NCI-H69 (cell line): Measurements from ENCODE around the gene P2RX6.
"Not testable (repeated sequence)": the region's sequence is repeated elsewhere in the genome, so short reads cannot be mapped to it uniquely, and the experiment has no call there.

Experiments used
- DNase-seq: peaks from one replicate; lab custom pipeline; 2025; lab: John Stamatoyannopoulos, UW

The P2RX6 gene

DNA sequence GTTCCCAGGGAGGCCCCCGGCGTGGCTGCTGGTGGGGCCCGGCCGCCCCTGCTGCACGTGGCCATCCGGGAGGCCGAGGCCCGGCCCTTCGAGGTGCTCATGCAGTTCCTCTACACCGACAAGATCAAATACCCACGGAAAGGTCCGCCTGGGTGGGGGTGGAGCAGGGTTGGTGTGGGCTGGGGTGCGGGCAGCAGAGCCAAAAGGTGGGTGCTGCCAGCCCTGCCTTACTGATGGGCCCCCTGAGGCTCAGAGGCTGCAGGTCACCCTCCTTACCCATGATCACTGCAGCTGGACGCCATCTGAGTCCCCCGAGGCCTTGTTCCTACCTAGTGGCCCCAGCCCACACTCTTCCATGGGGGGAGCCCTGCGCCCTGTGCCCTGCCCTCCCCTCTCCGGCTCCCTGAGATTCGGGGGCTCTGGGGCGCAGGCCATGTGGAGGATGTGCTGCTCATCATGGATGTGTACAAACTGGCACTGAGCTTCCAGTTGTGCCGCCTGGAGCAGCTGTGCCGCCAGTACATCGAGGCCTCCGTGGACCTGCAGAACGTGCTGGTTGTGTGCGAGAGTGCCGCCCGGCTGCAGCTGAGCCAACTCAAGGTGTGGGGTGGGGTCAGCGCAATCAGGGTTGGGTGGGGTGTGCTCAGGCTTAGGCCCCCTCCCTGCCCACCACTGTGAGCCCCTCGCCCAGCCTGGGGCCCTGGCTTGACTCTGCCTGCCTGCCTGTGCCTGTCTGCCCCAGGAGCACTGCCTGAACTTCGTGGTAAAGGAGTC lies 20.6 kb upstream of the P2RX6 start:
- DNase-seq, result no peak

GRCh38 chr22:20994902-20995241 lies 20.1 kb upstream of the P2RX6 start:
- no peak for DNase-seq

GRCh38 chr22:20995329-20996030 lies 19.5 kb upstream of the P2RX6 start:
- no peak for DNase-seq

GRCh38 chr22:20996031-20996410 lies 18.9 kb upstream of the P2RX6 start:
- DNase-seq, result no peak

- DNase-seq, result no peak
Measured at GRCh38 chr22:20996598-20997535, 18.1 kb upstream of the P2RX6 start.

DNA sequence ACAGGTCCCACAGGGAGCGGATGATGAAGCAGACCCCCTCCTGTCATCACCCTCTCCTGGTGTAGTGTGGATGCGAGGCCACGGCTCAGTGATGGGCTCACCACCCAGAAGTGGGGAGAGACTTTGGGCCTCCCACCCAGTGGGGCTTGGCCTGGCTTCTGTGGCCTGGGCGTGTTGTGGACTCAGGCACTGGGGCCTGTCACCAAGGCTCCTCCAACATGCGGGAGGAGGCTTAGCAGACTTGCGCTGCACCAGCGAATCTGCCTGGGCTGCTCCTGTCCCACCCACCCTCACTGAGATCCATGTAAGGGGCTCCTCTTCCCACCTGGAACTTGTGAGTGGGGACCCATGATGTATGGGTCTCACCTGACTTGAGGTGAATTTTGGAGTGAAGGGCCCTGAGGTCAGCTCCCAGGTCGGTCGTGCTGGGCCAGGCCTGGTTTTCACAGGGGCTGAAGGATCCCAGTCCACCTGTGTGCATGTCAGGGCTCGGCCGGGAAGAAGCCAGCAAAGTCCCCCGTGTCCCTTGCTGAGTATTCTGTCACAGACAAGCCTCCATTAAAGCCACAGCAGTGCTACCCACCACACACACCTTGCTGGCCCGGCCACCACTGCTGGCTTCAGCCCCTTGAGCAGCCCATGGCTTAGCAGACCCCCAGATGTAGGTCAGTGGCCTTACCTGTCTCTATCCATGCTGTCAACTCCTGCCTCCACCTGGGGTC lies 17.3 kb upstream of the P2RX6 start:
- no peak for DNase-seq

- DNase-seq, result peak; percentile 4
Measured at GRCh38 chr22:20998411-20999336, 16.3 kb upstream of the P2RX6 start.

DNA sequence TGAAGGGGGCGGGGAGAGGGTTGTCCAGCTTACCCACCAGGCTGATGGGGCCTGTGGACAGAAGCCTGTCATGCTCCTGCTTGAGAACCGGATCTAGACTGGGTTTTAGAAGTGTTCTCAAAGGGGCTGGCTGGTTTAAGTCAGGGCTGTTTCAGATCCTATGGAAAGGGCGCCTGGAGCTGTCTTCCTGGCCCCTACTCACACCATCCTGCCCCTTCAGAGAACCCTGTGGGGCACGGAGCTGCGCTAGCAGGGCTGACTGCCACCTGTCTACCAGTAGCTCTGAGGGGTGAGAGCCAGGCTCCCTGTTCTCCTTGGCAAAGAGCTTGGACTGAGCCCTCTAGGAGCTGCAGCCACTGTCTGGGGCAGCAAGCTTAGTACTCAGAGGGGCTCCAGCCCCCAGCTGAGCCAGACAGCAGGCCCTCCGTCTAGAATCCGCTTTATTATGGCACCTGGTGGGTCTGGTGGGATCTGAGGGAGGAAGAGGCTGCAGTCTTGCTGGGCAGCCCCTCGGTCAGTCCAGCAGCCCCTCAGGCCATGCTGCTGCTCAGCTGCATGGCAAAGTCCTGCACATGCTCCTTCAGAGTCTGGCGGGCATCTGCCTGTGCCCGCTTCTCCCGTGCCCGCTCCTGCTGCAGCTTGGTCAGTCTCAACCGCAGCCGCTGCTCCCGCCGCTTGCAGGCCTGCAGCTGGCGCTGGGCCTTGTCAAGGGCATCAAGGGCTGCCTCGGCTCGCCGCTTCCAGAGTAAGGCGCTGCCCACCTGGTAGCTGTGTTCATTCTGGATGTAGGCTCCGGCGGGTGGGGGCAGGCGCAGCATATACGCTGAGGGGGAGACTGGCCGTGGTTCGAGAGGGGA lies 15.4 kb upstream of the P2RX6 start:
- no peak for DNase-seq

DNA sequence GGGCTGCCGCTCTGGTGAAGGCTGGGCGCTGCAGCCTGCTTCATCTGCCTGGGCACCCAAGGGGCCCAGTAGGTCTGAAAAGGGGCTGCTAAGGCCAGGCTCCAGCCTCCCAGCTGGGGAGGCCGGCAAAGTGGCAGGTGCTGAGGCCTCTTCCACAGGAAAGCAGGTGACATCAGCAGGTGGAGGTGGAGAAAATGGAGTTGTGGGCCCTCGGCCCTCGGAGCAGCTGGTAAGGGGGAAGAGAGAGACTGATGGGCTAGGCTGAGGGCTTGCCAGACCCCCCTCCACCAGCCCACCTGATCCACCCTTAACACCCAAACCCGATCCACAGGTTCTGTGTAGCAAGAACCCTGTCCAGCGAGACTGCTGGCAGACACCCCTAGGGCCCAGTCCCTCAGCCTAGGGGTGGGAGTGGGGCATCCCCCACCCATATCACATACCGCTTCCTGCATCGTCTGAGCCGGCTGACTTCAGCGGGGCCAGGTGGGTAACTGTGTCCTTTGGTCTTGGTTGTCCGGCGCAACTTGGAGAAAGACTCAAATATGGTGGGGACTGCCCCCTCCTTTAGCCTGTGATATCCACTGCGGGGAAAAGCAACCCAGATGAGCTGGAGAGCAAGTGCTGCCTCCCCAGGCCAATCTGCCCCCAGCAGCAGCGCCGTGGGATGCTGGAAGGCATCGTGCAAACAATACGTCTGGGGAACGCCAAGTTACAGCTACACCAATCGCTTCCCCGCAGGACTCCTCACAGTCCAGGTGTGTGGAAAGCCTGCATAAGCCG lies 14.6 kb upstream of the P2RX6 start:
- DNase-seq, result peak; percentile 33

GRCh38 chr22:21000987-21001600 lies 13.9 kb upstream of the P2RX6 start:
- DNase-seq, result no peak

DNA sequence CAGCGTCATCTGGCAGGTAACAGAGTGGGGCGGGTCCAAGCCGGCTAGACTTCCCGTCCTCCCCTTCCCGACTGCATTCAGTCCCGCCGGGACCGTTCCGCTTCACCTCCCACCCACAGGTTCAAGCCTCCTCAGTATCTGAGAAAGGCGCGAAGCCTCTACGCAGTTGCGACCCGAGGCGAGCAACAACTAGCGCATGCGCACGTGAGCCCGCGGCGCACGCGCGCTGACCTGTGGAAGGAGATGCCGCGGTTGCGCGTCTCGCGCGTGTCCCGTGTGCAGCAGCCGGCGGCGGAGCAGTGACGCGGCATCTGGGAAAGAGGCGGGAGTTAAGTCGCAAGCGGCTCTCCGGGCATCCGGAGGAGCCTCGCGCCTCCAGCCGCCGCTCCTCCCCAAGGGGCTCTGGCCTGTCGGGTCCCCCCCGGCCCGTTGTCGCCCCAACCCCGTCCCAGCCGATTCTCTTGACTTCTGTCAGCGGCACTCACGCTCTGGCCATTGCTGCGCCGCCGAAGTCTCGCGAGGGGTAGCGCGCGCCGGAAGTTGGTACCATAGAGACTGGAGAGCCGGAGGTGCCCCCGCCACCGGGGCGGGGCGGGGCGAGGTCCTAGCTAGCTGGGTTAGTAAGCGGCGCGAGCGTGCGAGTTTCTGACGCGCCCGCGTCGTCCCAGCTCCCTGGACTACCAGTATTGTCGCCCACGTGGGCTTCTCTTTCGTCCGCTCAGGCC lies 13.2 kb upstream of the P2RX6 start, which contains the start of gene THAP7:
Gene THAP7 (minus strand): TSS at position 518 of the 725 bp plus-strand sequence. CDS start 207 bp downstream, at position 311.
- peak; percentile 95 for DNase-seq

- DNase-seq, result peak; percentile 73
Measured at GRCh38 chr22:21003782-21004181, 11.2 kb upstream of the P2RX6 start.

DNA sequence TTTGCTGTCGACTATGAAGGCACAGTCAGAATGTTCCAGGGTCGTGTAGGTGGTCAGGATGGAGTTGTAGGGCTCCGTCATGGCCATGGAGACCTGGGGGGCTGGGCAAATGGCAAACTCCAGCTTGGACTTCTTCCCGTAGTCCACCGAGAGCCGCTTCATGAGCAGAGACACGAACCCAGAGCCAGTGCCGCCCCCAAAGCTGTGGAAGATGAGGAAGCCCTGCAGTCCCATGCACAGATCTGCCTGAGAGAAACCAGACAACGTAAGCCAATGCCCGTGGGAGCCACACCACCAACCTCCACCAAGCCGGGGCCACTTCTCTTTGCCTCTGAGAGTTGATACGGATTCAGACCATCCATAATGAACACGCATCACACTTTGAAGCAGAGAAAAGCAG lies 5.8 kb upstream of the P2RX6 start:
- not testable (repeated sequence) for DNase-seq

DNA sequence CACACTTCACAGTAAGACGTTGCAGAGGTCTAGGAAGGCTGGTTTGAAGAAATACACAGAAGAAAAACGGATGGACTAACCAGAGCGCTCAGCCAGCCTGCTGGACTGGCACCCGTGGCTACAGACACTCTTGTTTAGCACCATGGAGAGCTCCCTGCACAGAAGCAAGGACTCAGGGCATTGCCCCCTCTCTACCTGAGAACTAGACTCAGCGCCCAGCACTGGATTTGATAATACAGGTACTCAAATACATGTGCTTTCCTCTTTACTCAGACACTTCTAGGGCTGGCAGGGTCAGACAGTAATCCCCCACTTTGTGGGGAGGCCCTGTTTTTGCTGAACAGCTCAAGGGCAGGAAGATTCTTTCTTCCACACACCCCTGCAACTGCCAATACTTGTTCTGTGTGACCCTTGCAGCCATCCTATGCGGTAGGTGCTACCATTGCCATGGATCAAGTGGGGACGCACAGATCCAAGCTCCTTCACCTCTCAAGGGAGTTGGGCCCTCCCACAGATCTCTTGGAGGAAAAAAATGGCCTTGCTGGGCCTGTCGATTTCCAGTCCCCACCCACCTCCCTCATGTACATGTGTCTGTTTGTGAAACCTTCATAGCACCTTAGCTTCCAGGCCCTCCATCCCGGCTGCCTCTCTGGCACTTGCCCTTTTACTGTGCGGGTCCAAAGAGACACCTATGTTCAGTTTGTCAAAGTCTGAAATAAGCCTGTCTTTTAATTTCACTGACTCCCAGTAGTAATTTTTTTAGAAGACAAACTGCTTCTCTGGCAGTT lies 5.1 kb upstream of the P2RX6 start:
- DNase-seq, result no peak

DNA sequence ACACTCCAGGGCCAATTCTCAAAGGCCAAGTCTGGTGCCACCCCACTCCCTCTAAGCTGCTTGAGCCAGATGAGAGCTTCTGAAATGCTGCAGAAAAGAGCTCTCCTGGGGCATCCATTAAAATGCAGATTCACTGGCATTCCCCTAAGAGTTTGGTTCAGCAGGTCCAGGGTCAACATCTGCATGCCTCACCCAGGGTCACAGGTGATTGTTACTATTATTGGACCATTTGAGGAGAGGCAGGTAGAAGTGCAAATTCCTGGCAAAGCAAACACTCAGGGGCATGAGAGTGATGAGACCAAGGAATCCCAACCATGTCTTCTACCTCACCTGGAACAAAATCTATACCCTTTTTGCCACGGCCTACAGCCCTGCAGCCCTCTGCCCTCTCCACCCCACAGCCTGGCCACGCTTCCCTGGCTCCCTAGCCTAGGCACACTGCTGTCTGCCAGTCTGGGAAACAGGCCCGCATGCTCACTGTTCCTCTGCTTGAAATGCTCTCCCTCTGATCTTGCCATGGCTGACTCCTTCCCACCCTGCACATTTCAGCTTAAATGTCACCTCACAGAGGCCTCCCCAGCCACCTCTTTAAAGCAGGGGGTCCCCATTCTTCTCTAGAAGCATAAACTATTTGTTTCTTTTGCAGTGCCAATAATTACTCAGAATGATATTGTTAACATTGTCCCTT lies 4.4 kb upstream of the P2RX6 start:
- DNase-seq, result no peak
